Right renal pelvis (tissue), 4 donors: ENCODE measurements around the gene SWT1. TPM values are rescaled to one million over a fixed set of nuclear protein-coding genes. Genes with fewer than 3 reads are reported as not detected.
A peak's percentile ranks its signal among the peaks of the same experiment; 100 is the strongest.
"Not testable (repeated sequence)": the region's sequence is repeated elsewhere in the genome, so short reads cannot be mapped to it uniquely, and the experiment has no call there.

Experiments
- DNase-seq, 4 donors: peaks; one replicate each; pipeline ENCODE4 v3.0.0-alpha.2; 2013; ENCODE audit warnings: low read depth in 4 of 4, low spot score in 3 of 4, missing footprints in 1 of 4
- polyA plus RNA-seq, 4 donors: library from polyadenylated mRNA; unstranded; fragments of 120-200 nt; gene quantifications; one replicate each; pipeline ENCODE4 v1.2.1, GENCODE V29; 2013; ENCODE audit not compliant: insufficient read length in 4 of 4

Gene SWT1
- polyA plus RNA-seq, 4 donors, result 8.9 to 12.0 (median 9.9) TPM

DNA sequence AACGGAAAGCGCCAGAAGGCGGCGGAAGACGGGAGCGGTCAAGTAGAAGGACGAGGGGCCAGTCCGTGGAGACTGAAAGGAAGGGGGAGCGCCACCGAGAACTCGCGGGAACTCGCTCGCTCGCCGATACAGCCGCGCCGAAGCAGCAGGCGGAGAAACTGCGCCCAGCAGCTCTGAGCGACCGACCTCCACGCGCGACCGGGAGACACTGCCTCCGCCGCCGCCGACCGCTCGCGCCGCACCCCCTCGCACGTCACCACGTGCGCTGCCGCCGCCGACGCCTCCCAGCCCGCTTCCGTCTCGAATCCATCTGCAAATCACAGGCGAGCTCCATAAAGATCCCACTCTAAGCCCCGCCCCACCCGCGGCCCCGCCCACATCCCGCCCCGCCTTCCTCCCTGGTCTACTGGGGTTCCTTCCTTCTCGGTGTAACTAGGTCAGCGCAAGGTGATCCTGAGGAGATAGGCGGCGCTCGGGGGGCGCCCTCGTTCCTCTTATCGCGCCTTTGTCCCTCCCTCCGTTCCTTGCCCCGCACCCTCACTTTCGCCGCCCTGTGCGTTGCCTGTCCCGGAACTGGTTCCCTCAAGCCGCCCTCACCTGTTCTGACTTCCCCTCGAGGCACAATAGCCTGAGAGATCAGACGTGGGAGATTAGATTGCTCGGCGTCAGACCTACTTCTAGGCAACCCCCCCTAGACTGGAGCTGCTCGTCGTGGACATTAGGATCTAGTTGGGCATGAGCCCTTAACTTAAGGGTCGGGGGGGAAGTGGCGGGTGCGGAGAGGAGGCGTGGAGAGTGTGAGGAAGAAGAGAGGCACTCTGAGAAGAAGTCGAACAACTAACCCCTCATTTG is 160.3 kb downstream of the SWT1 start, which contains the start of gene IVNS1ABP:
IVNS1ABP (minus strand) TSS at position 210 of the 852 bp plus-strand sequence. CDS start 7,750 bp downstream, outside the sequence.
- peak; percentile 80 to 87 (median 84) for DNase-seq

GRCh38 chr1:185317886-185318310 is 160.9 kb downstream of the SWT1 start:
- no peak for DNase-seq

GRCh38 chr1:185318431-185319138 is 161.6 kb downstream of the SWT1 start:
- DNase-seq, result no peak

DNA sequence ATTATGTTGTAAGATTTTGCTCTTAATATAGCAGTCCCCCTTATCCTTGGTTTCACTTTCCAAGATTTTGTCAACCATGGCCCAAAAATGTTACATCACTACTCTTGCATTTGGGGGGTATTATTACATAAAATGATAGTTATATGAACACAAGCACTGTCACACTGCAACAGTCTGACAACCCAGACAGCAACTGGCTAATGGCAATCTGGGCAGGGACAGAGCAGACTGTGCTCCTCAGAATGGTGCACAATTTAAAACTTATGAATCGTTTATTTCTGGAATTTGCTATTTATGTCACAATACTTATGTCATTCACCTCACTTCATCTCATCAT is 162.1 kb downstream of the SWT1 start:
- DNase-seq, result no peak

GRCh38 chr1:185321104-185321503 is 164.1 kb downstream of the SWT1 start:
- DNase-seq, result not testable (repeated sequence)

GRCh38 chr1:185321653-185322221 is 164.8 kb downstream of the SWT1 start:
- DNase-seq, result not testable (repeated sequence)

GRCh38 chr1:185322636-185323035 is 165.7 kb downstream of the SWT1 start:
- DNase-seq, result no peak

GRCh38 chr1:185324118-185324517 is 167.2 kb downstream of the SWT1 start:
- DNase-seq, result no peak

DNA sequence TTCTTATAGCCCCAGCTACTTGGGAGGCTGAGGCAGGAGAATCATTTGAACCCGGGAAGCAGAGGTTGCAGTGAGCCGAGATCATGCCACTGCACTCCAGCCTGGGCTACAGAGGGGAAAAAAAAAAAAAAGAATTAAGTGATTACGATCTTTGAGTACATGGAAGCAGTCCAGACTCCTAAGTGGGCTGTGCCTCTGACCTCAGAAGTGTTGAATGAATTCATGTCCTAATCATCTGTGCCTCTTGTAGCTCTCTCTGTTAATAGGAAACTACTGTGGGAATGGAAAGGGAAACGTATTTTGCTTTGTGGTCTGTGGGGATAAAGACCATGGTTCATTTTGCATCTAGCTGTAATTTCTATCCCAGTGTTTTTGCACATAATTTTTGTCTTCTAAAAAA is 168.4 kb downstream of the SWT1 start:
- no peak for DNase-seq

GRCh38 chr1:185328255-185328654 is 171.3 kb downstream of the SWT1 start:
- DNase-seq, result no peak

DNA sequence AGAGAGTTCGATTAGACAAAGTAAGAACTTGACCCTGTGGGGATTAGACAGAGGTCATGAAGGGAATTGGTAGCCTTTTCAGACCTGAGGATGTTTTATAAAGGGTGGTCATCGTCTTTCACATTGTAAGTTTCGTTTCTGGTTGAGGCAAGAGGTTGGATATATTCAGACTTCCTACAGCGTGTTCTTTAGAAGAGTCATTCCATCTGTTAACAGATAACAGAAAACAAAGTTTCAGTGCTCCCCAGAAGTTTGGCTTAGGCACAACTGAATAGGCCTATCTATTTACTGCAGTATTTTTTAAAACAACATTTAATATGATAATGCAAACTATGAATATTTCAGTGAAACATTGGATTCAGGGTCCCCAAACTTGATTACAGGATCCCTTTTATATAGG is 177.2 kb downstream of the SWT1 start:
- no peak for DNase-seq

DNA sequence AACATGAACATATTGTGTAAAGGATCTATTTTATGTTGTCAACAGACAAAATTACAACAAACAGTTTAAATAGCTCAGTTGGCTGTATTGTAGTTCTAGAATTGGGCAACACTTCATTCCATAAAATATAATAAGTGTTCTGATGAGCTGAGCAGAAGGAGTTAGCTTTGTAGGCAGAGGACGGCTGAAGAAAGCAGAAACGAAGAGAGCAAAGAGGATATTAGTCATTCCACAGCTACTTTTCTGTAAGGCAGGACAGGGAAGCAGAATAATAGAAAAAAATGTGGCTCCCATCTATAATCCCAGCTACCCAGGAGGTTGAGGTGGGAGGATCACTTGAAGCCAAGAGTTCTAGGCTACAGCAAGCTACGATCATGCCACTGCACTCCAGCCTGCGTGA is 180.3 kb downstream of the SWT1 start:
- no peak for DNase-seq

GRCh38 chr1:185338719-185339622 is 182.0 kb downstream of the SWT1 start:
- no peak for DNase-seq

GRCh38 chr1:185341196-185341781 is 184.3 kb downstream of the SWT1 start:
- DNase-seq, result no peak

Other genes with a start within 250 kb of the SWT1 start
- 1 to 10 TPM; 2.7 to 4.5 (median 3.9) TPM for gene NIBAN1, start 182.7 kb upstream of the SWT1 start, polyA plus RNA-seq
- gene RNF2, start 111.6 kb upstream of the SWT1 start, polyA plus RNA-seq, result 10 to 100 TPM; 49.7 to 63.7 (median 61.5) TPM
- gene TRMT1L, start 214 bp upstream of the SWT1 start, polyA plus RNA-seq, result 10 to 100 TPM; 21.8 to 25.7 (median 25.4) TPM
- gene IVNS1ABP, start 160.1 kb downstream of the SWT1 start, polyA plus RNA-seq, result 100 to 1,000 TPM; 298 to 355 (median 341) TPM